Measurements from ENCODE around the gene TTC7B.

DNA sequence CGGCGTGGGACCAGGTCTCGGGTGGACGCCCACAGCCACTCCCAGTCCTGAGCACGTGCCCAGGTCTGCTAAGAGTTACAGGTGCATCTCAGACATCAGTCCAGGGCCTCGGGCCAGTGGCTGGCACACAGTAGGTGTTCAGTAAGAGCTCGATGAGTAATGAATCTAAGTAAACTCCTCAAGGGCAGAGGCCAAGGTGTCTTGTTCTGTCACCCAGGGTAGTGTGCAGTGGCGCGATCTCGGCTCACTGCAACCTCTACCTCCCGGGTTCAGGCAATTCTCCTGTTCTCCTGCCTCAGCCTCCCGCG is 11.2 kb downstream of the TTC7B start:
- no peak for TF ChIP-seq POLR2A (IDR thresholded peaks at IDR 0.05)
- TF ChIP-seq, protein P1, sequence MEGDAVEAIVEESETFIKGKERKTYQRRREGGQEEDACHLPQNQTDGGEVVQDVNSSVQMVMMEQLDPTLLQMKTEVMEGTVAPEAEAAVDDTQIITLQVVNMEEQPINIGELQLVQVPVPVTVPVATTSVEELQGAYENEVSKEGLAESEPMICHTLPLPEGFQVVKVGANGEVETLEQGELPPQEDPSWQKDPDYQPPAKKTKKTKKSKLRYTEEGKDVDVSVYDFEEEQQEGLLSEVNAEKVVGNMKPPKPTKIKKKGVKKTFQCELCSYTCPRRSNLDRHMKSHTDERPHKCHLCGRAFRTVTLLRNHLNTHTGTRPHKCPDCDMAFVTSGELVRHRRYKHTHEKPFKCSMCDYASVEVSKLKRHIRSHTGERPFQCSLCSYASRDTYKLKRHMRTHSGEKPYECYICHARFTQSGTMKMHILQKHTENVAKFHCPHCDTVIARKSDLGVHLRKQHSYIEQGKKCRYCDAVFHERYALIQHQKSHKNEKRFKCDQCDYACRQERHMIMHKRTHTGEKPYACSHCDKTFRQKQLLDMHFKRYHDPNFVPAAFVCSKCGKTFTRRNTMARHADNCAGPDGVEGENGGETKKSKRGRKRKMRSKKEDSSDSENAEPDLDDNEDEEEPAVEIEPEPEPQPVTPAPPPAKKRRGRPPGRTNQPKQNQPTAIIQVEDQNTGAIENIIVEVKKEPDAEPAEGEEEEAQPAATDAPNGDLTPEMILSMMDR (IDR thresholded peaks at IDR 0.05) = no peak

Data from Peyer's patch (tissue), 4 donors.